H1 (cell line): Measurements from ENCODE around the gene FGGY. TPM values are rescaled to one million over a fixed set of nuclear protein-coding genes. Genes with fewer than 3 reads are reported as not detected.

Source experiments
- CTCF ChIA-PET: fragments of 300-600 bp; sonication (Branson Sonifier 250); formaldehyde crosslinking; loops from one replicate; lab custom pipeline; 2021; ENCODE audit not compliant: partially characterized antibody; lab: Charles Lee
- POLR2A ChIA-PET: fragments of 300-600 bp; sonication (Branson Sonifier 250); formaldehyde crosslinking; loops from one replicate; lab custom pipeline; 2021; ENCODE audit warnings: inconsistent platforms; ENCODE audit not compliant: partially characterized antibody; lab: Charles Lee
- DNase-seq, 2 experiments: peaks; one replicate each; pipeline versions ENCODE4 v3.0.0 to v3.0.0-alpha.2; 2010 to 2022; ENCODE audit warnings: low spot score in 2 of 2, low read depth in 1 of 2, mixed read lengths in 1 of 2
- FAIRE-seq: peaks from 2 replicates; lab custom pipeline; 2011; peaks lifted over from hg19 to GRCh38; lab: Jason Lieb, UNC
- H2AFZ ChIP-seq: 2 replicates; pipeline ENCODE4 v1.8.1; 2012; ENCODE audit warnings: low read length, inconsistent platforms
- H2AK5ac ChIP-seq: 2 replicates; pipeline ENCODE4 v1.6.1; 2013; ENCODE audit warnings: low read depth, low read length
- H2BK120ac ChIP-seq: replicated peaks from 2 replicates; pipeline ENCODE3; 2013; ENCODE audit warnings: low read depth, low read length, inconsistent platforms
- H2BK12ac ChIP-seq: 2 replicates; pipeline ENCODE4 v1.6.1; 2013; ENCODE audit warnings: low read depth, low read length
- H2BK15ac ChIP-seq: 2 replicates; pipeline ENCODE4 v1.6.1; 2013; ENCODE audit warnings: low read length
- H2BK20ac ChIP-seq: 2 replicates; pipeline ENCODE4 v1.6.1; 2013; ENCODE audit warnings: low read length
- H2BK5ac ChIP-seq: 2 replicates; pipeline ENCODE4 v1.6.1; 2013; ENCODE audit warnings: low read depth, low read length
- H3K14ac ChIP-seq: 2 replicates; pipeline ENCODE4 v1.6.1; 2013; ENCODE audit warnings: inconsistent platforms; ENCODE audit not compliant: insufficient read length
- H3K18ac ChIP-seq: 2 replicates; pipeline ENCODE4 v1.6.1; 2013; ENCODE audit warnings: low read length; ENCODE audit errors: extremely low read depth
- H3K23ac ChIP-seq: 2 replicates; pipeline ENCODE4 v1.6.1; 2013; ENCODE audit warnings: inconsistent platforms; ENCODE audit not compliant: insufficient read length
- H3K23me2 ChIP-seq: 2 replicates; pipeline ENCODE4 v1.6.1; 2013; ENCODE audit warnings: low read depth, low read length
- H3K27ac ChIP-seq: 2 replicates; pipeline ENCODE4 v1.6.1; 2011; ENCODE audit warnings: low read depth, low read length, inconsistent platforms
- H3K27me3 ChIP-seq, 4 experiments: replicated peaks in 1 of 4; 1 replicate in 1 of 4; 2 replicates in 3 of 4; pipeline versions ENCODE4 v1.6.1 to v1.8.1; 2011 to 2013; ENCODE audit warnings: low read length in 3 of 4, mild to moderate bottlenecking in 3 of 4, inconsistent platforms in 2 of 4, mixed read lengths in 2 of 4, moderate library complexity in 1 of 4; ENCODE audit not compliant: control insufficient read depth in 3 of 4, insufficient read depth in 3 of 4; ENCODE audit errors: extremely low read depth in 1 of 4
- H3K36me3 ChIP-seq, 4 experiments: 2 replicates each; pipeline versions ENCODE4 v1.6.1 to v1.8.1; 2011 to 2013; ENCODE audit warnings: mild to moderate bottlenecking in 4 of 4, low read length in 3 of 4, moderate library complexity in 2 of 4, control low read depth in 1 of 4, inconsistent platforms in 1 of 4; ENCODE audit not compliant: insufficient read depth in 4 of 4, control insufficient read depth in 2 of 4
- H3K4ac ChIP-seq: replicated peaks from 2 replicates; pipeline ENCODE3; 2013; ENCODE audit warnings: low read length, low read depth, mixed read lengths, inconsistent platforms; ENCODE audit not compliant: insufficient read length
- H3K4me1 ChIP-seq, 4 experiments: replicated peaks in 1 of 4; 1 replicate in 1 of 4; 2 replicates in 3 of 4; pipeline versions ENCODE4 v1.6.1 to v1.8.1; 2011 to 2013; ENCODE audit warnings: low read length in 3 of 4, inconsistent platforms in 2 of 4, mixed read lengths in 1 of 4; ENCODE audit not compliant: insufficient read depth in 4 of 4, control insufficient read depth in 3 of 4
- H3K4me2 ChIP-seq, 2 experiments: 2 replicates each; pipeline versions ENCODE4 v1.6.1 to v1.8.1; 2011 to 2013; ENCODE audit warnings: low read depth in 2 of 2, low read length in 2 of 2, control low read depth in 1 of 2, inconsistent platforms in 1 of 2, mild to moderate bottlenecking in 1 of 2; ENCODE audit not compliant: insufficient read depth in 1 of 2
- H3K4me3 ChIP-seq, 4 experiments: fragments of 200-600, 300-600 bp in 1 of 4; sonication (generic), shearing (Covaris generic), sonication (Bioruptor Twin) in 1 of 4; 2 replicates each; pipeline versions ENCODE4 v1.5.1 to v1.8.1; 2011 to 2016; ENCODE audit warnings: low read length in 4 of 4, low read depth in 3 of 4, control low read depth in 2 of 4, inconsistent platforms in 2 of 4, mild to moderate bottlenecking in 2 of 4, mixed read lengths in 1 of 4, moderate library complexity in 1 of 4; ENCODE audit not compliant: insufficient read depth in 2 of 4; ENCODE audit errors: extremely low read depth in 1 of 4
- H3K56ac ChIP-seq: replicated peaks from 2 replicates; pipeline ENCODE3; 2013; ENCODE audit warnings: low read depth, mild to moderate bottlenecking, mixed read lengths, low read length, inconsistent platforms; ENCODE audit not compliant: insufficient read length
- H3K79me1 ChIP-seq: 2 replicates; pipeline ENCODE4 v1.6.1; 2013; ENCODE audit warnings: low read depth, low read length, control low read depth
- H3K79me2 ChIP-seq, 2 experiments: 2 replicates each; pipeline versions ENCODE4 v1.6.1 to v1.8.1; 2012 to 2013; ENCODE audit warnings: low read length in 2 of 2, mild to moderate bottlenecking in 2 of 2, inconsistent platforms in 1 of 2; ENCODE audit not compliant: insufficient read depth in 2 of 2, control insufficient read depth in 1 of 2
- H3K9ac ChIP-seq, 4 experiments: replicated peaks in 1 of 4; 1 replicate in 1 of 4; 2 replicates in 3 of 4; pipeline versions ENCODE4 v1.6.1 to v1.8.1; 2011 to 2013; ENCODE audit warnings: low read depth in 3 of 4, low read length in 3 of 4, control low read depth in 2 of 4, mild to moderate bottlenecking in 2 of 4, moderate library complexity in 2 of 4, inconsistent platforms in 1 of 4; ENCODE audit errors: extremely low read depth in 1 of 4
- H3K9me3 ChIP-seq, 2 experiments: 2 replicates each; pipeline versions ENCODE4 v1.6.1 to v1.8.1; 2012 to 2013; ENCODE audit warnings: mild to moderate bottlenecking in 2 of 2, moderate library complexity in 2 of 2, control low read depth in 1 of 2, inconsistent platforms in 1 of 2, low read depth in 1 of 2, low read length in 1 of 2, mixed read lengths in 1 of 2; ENCODE audit not compliant: insufficient read depth in 2 of 2
- H4K20me1 ChIP-seq, 2 experiments: replicated peaks in 1 of 2; 2 replicates each; pipeline versions ENCODE3 to v1.8.1; 2011 to 2013; ENCODE audit warnings: inconsistent platforms in 2 of 2, low read length in 2 of 2, mild to moderate bottlenecking in 1 of 2; ENCODE audit not compliant: insufficient read depth in 2 of 2, control insufficient read depth in 1 of 2
- H4K5ac ChIP-seq: 2 replicates; pipeline ENCODE4 v1.6.1; 2013; ENCODE audit warnings: low read length, low read depth, mixed read lengths, inconsistent platforms; ENCODE audit not compliant: insufficient read length
- H4K8ac ChIP-seq: 2 replicates; pipeline ENCODE4 v1.8.0; 2013; ENCODE audit warnings: mild to moderate bottlenecking, moderate library complexity, low read length, inconsistent platforms; ENCODE audit not compliant: insufficient read depth; ENCODE audit errors: extremely low read depth
- H4K91ac ChIP-seq: replicated peaks from 2 replicates; pipeline ENCODE3; 2013; ENCODE audit warnings: low read length, mixed read lengths, inconsistent platforms; ENCODE audit not compliant: insufficient read length
- BACH1 ChIP-seq: IDR thresholded peaks from 2 replicates; pipeline ENCODE4 v1.6.1; 2012; ENCODE audit warnings: low read length, improper control_type of control experiment
- CBX5 ChIP-seq: fragments of 300-800, 300-1000 bp; sonication (generic); IDR thresholded peaks from 2 replicates; pipeline ENCODE4 v1.7.1; 2016; ENCODE audit warnings: antibody characterized with exemption, low read length, low read depth
- CTBP2 ChIP-seq: IDR thresholded peaks from 2 replicates; pipeline ENCODE4 v1.7.0; 2011; ENCODE audit warnings: borderline replicate concordance, mild to moderate bottlenecking, moderate library complexity, mixed read lengths, low read length; ENCODE audit not compliant: insufficient read depth, insufficient read length
- EP300 ChIP-seq, 2 experiments: IDR thresholded peaks; 1 replicate in 1 of 2; 2 replicates in 1 of 2; pipeline ENCODE4 v1.6.1; 2011 to 2012; ENCODE audit warnings: low read depth in 2 of 2, low read length in 2 of 2, mild to moderate bottlenecking in 2 of 2, borderline replicate concordance in 1 of 2, inconsistent platforms in 1 of 2, moderate library complexity in 1 of 2
- GABPA ChIP-seq: IDR thresholded peaks from 2 replicates; pipeline ENCODE4 v1.6.1; 2011; ENCODE audit warnings: mild to moderate bottlenecking, low read length, moderate library complexity, borderline replicate concordance; ENCODE audit not compliant: insufficient read depth
- RBBP5 ChIP-seq: IDR thresholded peaks from 2 replicates; pipeline ENCODE4 v1.7.1; 2012; ENCODE audit warnings: low read depth, mild to moderate bottlenecking, inconsistent platforms, low read length, moderate library complexity, borderline replicate concordance
- SAP30 ChIP-seq: fragments of 300-600 bp; sonication (generic); IDR thresholded peaks from 2 replicates; pipeline ENCODE4 v1.7.1; 2012; ENCODE audit warnings: low read length, moderate library complexity, mild to moderate bottlenecking, inconsistent platforms; ENCODE audit not compliant: insufficient read depth, insufficient replicate concordance
- SP1 ChIP-seq: IDR thresholded peaks from 2 replicates; pipeline ENCODE4 v1.6.1; 2011; ENCODE audit warnings: low read depth, low read length
- SRF ChIP-seq: IDR thresholded peaks from 2 replicates; pipeline ENCODE4 v1.6.1; 2011; ENCODE audit warnings: mild to moderate bottlenecking, low read depth, low read length, moderate library complexity
- TBP ChIP-seq: IDR thresholded peaks from 2 replicates; pipeline ENCODE4 v1.6.1; 2011; ENCODE audit warnings: low read depth, low read length, improper control_type of control experiment
- WGBS, 2 experiments: shearing (Covaris generic) in 1 of 2; methylation state at CpG; one replicate each; pipeline versions ENCODE4 v1.1.6 to v1.1.7; 2013 to 2015; ENCODE audit warnings: low lambda C conversion rate in 2 of 2, mixed read lengths in 2 of 2, inconsistent platforms in 1 of 2, low coverage in 1 of 2, missing lambda C conversion rate in 1 of 2; ENCODE audit not compliant: insufficient replicate concordance in 2 of 2, insufficient coverage in 1 of 2, insufficient read length in 1 of 2; ENCODE audit errors: extremely low coverage in 1 of 2, missing lambda C conversion rate in 1 of 2; 5-methylcytosine and 5-hydroxymethylcytosine counted together
- polyA plus RNA-seq, 7 experiments: library from polyadenylated mRNA; depleted of rRNA in 3 of 7; stranded (reverse) in 5 of 7; unstranded in 2 of 7; fragments of >200 nt in 5 of 7; fragments of 200-250 nt in 2 of 7; gene quantifications; 1 replicate in 5 of 7; 2 replicates in 1 of 7; 4 replicates in 1 of 7; pipeline versions ENCODE4 v1.2.1 to v1.2.3, GENCODE V29; 2011 to 2013; ENCODE audit warnings: missing spikeins in 2 of 7, mixed read lengths in 2 of 7
- total RNA-seq: library from RNA; stranded (reverse); fragmentation: NEBNext Ultra II Directional; extraction: Animal tissue kit (Norgen Biotek cat#: 25700); gene quantifications from 2 replicates; pipeline ENCODE4 v1.2.1, GENCODE V29; 2021
- TF ChIP-seq, protein P1 (sequence below): IDR thresholded peaks from 2 replicates; pipeline ENCODE4 v1.6.1; 2011; ENCODE audit warnings: low read length, improper control_type of control experiment

The FGGY gene
- total and polyA plus RNA-seq, 2 of the 8 experiments (the other 6 are each of a cell fraction or from before 2014, with no cell fraction given) = 10.3 to 12.5 TPM

DNA sequence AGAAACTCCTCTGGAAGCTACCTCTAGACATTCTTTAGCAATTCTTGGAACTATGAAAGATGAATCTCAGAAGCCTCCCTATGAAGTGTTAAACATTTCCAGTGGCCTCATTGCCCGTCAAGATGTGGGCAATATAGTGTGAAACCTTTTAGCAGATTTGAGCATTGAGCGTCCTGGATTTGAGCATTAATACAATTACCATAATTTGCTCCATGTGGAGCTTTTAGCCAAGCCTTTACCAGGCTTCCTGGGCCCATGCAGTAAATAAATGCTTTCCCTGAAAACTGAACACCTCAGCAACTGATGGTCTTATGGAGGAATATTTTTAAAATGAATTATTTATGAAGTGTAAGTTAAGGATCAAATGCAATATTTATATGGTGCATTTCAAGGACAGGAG lies 162.0 kb downstream of the FGGY start:
- Histone ChIP-seq H4K91ac (no peak overlapping the region), H3K27me3 (no peaks in the 10 kb centered on the region), H3K27ac (no peak overlapping the region), H3K23ac (no peak overlapping the region), H3K4me1 (no peaks in the 10 kb centered on the region), H3K56ac (no peak overlapping the region), H4K8ac (no peak overlapping the region), H3K23me2 (no peaks in the 10 kb centered on the region), H2BK120ac (no peak overlapping the region), H2BK15ac (no peak overlapping the region), H2BK12ac (no peak overlapping the region), H3K9ac (no peak overlapping the region), H2AK5ac (no peak overlapping the region), H3K9me3 (peaks cover 11 to 18% of the 10 kb centered on the region in 2 experiments; a peak in 3 of 4 replicates), H2AFZ (no peak overlapping the region), H2BK20ac (no peak overlapping the region), H3K4me3 (no peak overlapping the region), H3K4ac (no peak overlapping the region), H3K4me2 (no peak overlapping the region), H3K79me1 (no peaks in the 10 kb centered on the region), H3K79me2 (no peaks in the 10 kb centered on the region), H4K5ac (no peak overlapping the region), H3K18ac (no peak overlapping the region), H2BK5ac (no peak overlapping the region), H3K14ac (no peak overlapping the region), H3K36me3 (peaks cover 0 to 3% (median 2%) of the 10 kb centered on the region in 4 experiments; a peak in 2 of 8 replicates), H4K20me1 (no peaks in the 10 kb centered on the region)
- FAIRE-seq = no peak
- no peak for DNase-seq
- ChIA-PET CTCF (no interaction called here), POLR2A (no interaction called here)
- TF ChIP-seq RBBP5 = no peak
- no peak for TF ChIP-seq EP300 (IDR thresholded peaks at IDR 0.05; ENCODE audit: borderline replicate concordance in 1 of 2, low read depth in 2 of 2, low read length in 2 of 2)
- no peak for TF ChIP-seq GABPA
- TF ChIP-seq SAP30 = no peak
- no peak for TF ChIP-seq TBP
- TF ChIP-seq CBX5 = no peak
- TF ChIP-seq SP1 = no peak
- no peak for TF ChIP-seq BACH1
- TF ChIP-seq, protein P1, sequence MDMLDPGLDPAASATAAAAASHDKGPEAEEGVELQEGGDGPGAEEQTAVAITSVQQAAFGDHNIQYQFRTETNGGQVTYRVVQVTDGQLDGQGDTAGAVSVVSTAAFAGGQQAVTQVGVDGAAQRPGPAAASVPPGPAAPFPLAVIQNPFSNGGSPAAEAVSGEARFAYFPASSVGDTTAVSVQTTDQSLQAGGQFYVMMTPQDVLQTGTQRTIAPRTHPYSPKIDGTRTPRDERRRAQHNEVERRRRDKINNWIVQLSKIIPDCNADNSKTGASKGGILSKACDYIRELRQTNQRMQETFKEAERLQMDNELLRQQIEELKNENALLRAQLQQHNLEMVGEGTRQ = no peak
- TF ChIP-seq CTBP2 = no peak
- no peak for TF ChIP-seq SRF
- 93% methylated on average over 2 of the region's 2 CpGs; no CpG with 5 or more reads in 1 of the 2 experiments for WGBS, 2 experiments
